ACC112 (cell line): ENCODE data around the gene VENTX.

Experiments used
- H2AFZ ChIP-seq: fragments of 200-600 bp; sonication (generic); one replicate; pipeline ENCODE4 v1.6.0; 2017; ENCODE audit warnings: antibody characterized with exemption, low read length; ENCODE audit not compliant: unreplicated experiment
- H3K27ac ChIP-seq: fragments of 200-600 bp; sonication (generic); 2 replicates; pipeline ENCODE4 v1.5.1; 2014; ENCODE audit warnings: low read depth, mild to moderate bottlenecking, antibody characterized with exemption, low read length, moderate library complexity
- H3K27me3 ChIP-seq: fragments of 200-600 bp; sonication (generic); 2 replicates; pipeline ENCODE4 v1.6.1; 2014; ENCODE audit warnings: mild to moderate bottlenecking, antibody characterized with exemption, low read length, moderate library complexity, mixed read lengths; ENCODE audit not compliant: insufficient read depth
- H3K36me3 ChIP-seq: fragments of 200-600 bp; sonication (generic); 2 replicates; pipeline ENCODE4 v1.6.1; 2016; ENCODE audit warnings: mild to moderate bottlenecking, antibody characterized with exemption, low read length, moderate library complexity, mixed read lengths; ENCODE audit not compliant: insufficient read depth
- H3K4me1 ChIP-seq: fragments of 200-600 bp; sonication (generic); one replicate; pipeline ENCODE4 v1.6.1; 2016; ENCODE audit warnings: low read length, mixed read lengths; ENCODE audit not compliant: insufficient read depth, unreplicated experiment, control insufficient read depth
- H3K4me3 ChIP-seq: fragments of 200-600 bp; sonication (generic); 2 replicates; pipeline ENCODE4 v1.5.1; 2014; ENCODE audit warnings: mild to moderate bottlenecking, low read depth, low read length
- H3K79me2 ChIP-seq: fragments of 200-600 bp; sonication (generic); one replicate; pipeline ENCODE4 v1.6.0; 2016; ENCODE audit warnings: low read length; ENCODE audit not compliant: control insufficient read depth, unreplicated experiment, insufficient read depth

Gene VENTX

GRCh38 chr10:133237241-133237587 lies 441 bp upstream of the VENTX start:
- no peak overlapping the region for H3K4me3 ChIP-seq
- H3K27ac ChIP-seq: no peak overlapping the region
- H3K36me3 ChIP-seq: no peaks in the 10 kb centered on the region
- H2AFZ ChIP-seq: no peak overlapping the region
- H3K4me1 ChIP-seq: no peaks in the 10 kb centered on the region
- H3K79me2 ChIP-seq: no peaks in the 10 kb centered on the region
- H3K27me3 ChIP-seq: peaks cover 67% of the 10 kb centered on the region

DNA sequence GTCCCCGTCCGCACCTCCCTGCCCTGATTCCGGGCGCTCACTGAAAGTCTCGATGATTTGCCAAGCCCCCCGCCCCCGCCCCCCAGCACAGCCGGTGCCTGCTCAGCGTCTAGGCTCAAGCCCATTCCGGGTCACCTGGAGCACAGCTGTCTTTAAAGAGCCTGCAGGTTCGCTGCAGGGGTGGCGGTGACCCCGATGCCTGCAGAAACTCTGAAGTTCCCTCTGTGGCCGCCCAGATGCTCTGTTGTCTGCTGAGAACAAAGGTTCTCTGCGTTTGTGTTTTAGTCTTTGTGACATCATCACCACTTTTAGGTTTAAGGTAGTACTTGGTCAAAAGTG lies 780 bp downstream of the VENTX start:
- Histone ChIP-seq H3K27ac (no peak overlapping the region), H3K4me1 (no peaks in the 10 kb centered on the region), H3K4me3 (no peak overlapping the region), H3K27me3 (peaks cover 64% of the 10 kb centered on the region), H3K79me2 (no peaks in the 10 kb centered on the region), H2AFZ (no peak overlapping the region), H3K36me3 (no peaks in the 10 kb centered on the region)

DNA sequence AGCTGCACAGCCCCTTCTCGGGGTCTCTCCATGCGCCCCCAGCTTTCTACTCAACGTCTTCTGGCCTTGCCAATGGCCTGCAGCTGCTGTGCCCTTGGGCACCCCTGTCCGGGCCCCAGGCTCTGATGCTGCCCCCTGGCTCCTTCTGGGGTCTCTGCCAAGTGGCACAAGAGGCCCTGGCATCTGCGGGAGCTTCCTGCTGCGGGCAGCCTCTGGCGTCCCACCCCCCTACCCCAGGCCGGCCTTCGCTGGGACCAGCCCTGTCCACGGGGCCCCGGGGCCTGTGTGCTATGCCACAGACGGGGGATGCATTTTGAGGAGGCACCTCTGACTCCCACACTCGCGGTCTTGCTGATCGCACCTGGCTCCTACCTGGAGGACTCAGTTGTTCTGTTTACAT lies 2.3 kb downstream of the VENTX start:
- peaks cover 56% of the 10 kb centered on the region for H3K27me3 ChIP-seq
- no peaks in the 10 kb centered on the region for H3K79me2 ChIP-seq
- H3K36me3 ChIP-seq: no peaks in the 10 kb centered on the region
- H3K4me3 ChIP-seq: no peak overlapping the region
- no peaks in the 10 kb centered on the region for H3K4me1 ChIP-seq
- H3K27ac ChIP-seq: no peak overlapping the region
- no peak overlapping the region for H2AFZ ChIP-seq

DNA sequence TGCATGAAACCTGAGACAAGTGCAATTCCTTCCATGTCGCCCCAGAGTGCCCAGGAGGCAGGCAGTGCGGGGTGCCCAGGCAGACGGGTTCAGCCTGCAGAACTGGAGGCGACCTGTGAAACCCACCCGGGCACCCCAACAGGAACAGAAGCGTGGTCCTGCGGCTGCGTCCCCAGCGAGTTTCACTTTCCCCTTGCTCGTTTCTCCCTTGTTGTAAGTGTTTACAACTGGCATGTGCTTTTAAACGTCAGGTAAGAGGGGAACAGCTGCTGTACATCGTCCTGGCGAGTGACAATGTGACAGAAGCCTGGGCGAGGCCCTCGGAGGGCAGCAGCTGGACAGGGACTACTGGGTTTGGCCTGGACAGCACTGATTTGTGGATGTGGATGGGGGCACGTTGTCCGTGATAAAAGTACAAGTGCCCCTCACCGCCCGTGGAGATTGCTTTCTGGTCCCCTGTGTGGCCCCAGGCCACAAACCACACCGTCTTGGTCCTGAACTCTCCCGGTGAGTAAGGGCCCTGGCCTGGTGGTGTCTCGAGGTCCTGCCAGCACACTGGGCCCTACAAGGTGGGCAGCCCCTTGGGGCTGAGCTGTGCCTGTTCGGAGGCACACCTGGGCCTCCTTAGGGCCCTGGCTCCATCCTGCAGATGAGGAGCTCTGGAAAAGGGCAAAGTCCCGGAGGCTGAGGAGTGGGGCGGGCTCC lies 4.0 kb downstream of the VENTX start:
- no peaks in the 10 kb centered on the region for H3K79me2 ChIP-seq
- H3K27me3 ChIP-seq: peaks cover 39% of the 10 kb centered on the region
- H3K27ac ChIP-seq: no peak overlapping the region
- no peaks in the 10 kb centered on the region for H3K4me1 ChIP-seq
- no peak overlapping the region for H2AFZ ChIP-seq
- no peak overlapping the region for H3K4me3 ChIP-seq
- H3K36me3 ChIP-seq: no peaks in the 10 kb centered on the region

GRCh38 chr10:133242611-133243356 lies 5.1 kb downstream of the VENTX start:
- Histone ChIP-seq H2AFZ (no peak overlapping the region), H3K27ac (no peak overlapping the region), H3K27me3 (peaks cover 33% of the 10 kb centered on the region), H3K4me1 (no peaks in the 10 kb centered on the region), H3K4me3 (no peak overlapping the region), H3K36me3 (no peaks in the 10 kb centered on the region), H3K79me2 (no peaks in the 10 kb centered on the region)

GRCh38 chr10:133243593-133243992 lies 5.9 kb downstream of the VENTX start:
- Histone ChIP-seq H3K79me2 (no peaks in the 10 kb centered on the region), H3K36me3 (no peaks in the 10 kb centered on the region), H3K27ac (no peak overlapping the region), H3K4me3 (no peak overlapping the region), H2AFZ (no peak overlapping the region), H3K27me3 (peaks cover 25% of the 10 kb centered on the region), H3K4me1 (no peaks in the 10 kb centered on the region)

DNA sequence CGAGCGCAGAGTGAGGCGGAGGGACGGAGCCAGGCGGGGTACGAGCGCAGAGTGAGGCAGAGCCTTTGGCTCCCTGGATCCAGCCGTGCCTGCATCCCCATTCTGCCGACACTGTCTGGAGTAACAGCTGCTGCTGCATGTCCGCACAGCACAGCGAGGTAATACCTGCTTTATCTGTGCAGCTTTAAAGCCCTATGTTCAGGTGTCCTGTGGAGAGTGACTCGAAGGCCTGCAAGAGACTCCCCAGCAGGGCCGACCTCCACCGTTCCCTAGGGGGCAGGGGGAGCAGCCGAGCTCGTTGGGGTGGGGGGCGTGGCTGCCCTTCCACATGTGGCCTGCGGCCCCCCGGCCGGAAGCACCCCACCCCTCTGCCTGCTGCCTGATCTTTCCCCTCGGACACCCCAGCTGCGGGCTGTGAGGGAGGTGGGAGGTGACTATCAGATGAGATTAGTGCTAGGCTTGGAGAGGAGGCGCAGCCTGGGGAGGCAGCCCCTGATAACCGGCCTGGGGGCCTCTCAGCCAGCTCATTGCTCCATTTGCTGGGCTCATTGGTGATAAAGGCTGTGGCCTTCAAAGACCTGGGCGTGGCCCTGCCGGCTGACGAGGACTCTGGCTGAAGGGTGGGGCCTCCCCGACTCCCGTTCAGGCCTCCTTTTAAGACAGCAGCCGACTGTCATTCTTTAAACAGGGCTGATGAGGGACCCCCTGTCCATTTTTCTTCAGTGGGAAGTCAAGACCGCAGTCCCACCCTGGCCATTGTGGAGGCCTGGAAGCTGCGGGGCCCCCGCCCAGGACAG lies 8.0 kb downstream of the VENTX start:
- Histone ChIP-seq H3K27ac (no peak overlapping the region), H3K27me3 (peaks cover 15% of the 10 kb centered on the region; the same call in 1 of the 2 replicates)

GRCh38 chr10:133246236-133246626 lies 8.6 kb downstream of the VENTX start:
- Histone ChIP-seq H3K79me2 (no peaks in the 10 kb centered on the region), H3K27me3 (peaks cover 13% of the 10 kb centered on the region; the same call in 1 of the 2 replicates), H3K4me1 (no peaks in the 10 kb centered on the region), H3K36me3 (no peaks in the 10 kb centered on the region), H2AFZ (no peak overlapping the region), H3K4me3 (no peak overlapping the region), H3K27ac (no peak overlapping the region)

More for the DNA sequence above, 8.0 kb downstream of the VENTX start:
- Histone ChIP-seq H2AFZ (no peak overlapping the region), H3K36me3 (no peaks in the 10 kb centered on the region), H3K4me1 (no peaks in the 10 kb centered on the region), H3K4me3 (no peak overlapping the region), H3K79me2 (no peaks in the 10 kb centered on the region)

- no peak overlapping the region for H3K4me3 ChIP-seq
- H3K4me1 ChIP-seq: no peaks in the 10 kb centered on the region
- H3K27ac ChIP-seq: no peak overlapping the region
- peaks cover 7% of the 10 kb centered on the region; the same call in 1 of the 2 replicates for H3K27me3 ChIP-seq
- H3K36me3 ChIP-seq: no peaks in the 10 kb centered on the region
- H2AFZ ChIP-seq: no peak overlapping the region
- no peaks in the 10 kb centered on the region for H3K79me2 ChIP-seq
Measured at GRCh38 chr10:133247681-133248333, 10.2 kb downstream of the VENTX start.

- H3K27me3 ChIP-seq: peaks cover 4% of the 10 kb centered on the region; the same call in 1 of the 2 replicates
- H3K27ac ChIP-seq: no peak overlapping the region
- no peaks in the 10 kb centered on the region for H3K4me1 ChIP-seq
- H3K79me2 ChIP-seq: no peaks in the 10 kb centered on the region
- H3K4me3 ChIP-seq: no peak overlapping the region
- no peaks in the 10 kb centered on the region for H3K36me3 ChIP-seq
- H2AFZ ChIP-seq: no peak overlapping the region
Measured at GRCh38 chr10:133248334-133248715, 10.7 kb downstream of the VENTX start.
